GM23338 (cell line): ENCODE results near the gene CPNE5.

ENCODE experiments used
- CREB1 ChIP-seq: fragments of 250-450 bp; sonication (Bioruptor Pico); IDR thresholded peaks from 2 replicates; pipeline ENCODE4 v1.5.0; 2020; ENCODE audit warnings: low read depth, mild to moderate bottlenecking, moderate library complexity
- EZH2 ChIP-seq: fragments of 200-600 bp; sonication (generic); IDR thresholded peaks from one replicate; pipeline ENCODE4 v1.8.0; 2017; ENCODE audit warnings: antibody characterized with exemption, mild to moderate bottlenecking, low read depth; ENCODE audit not compliant: unreplicated experiment
- EZH2phosphoT487 ChIP-seq: fragments of 200-600 bp; sonication (generic); IDR thresholded peaks from one replicate; pipeline ENCODE4 v1.8.1; 2018; ENCODE audit warnings: antibody characterized with exemption; ENCODE audit not compliant: unreplicated experiment
- JUNB ChIP-seq: IDR thresholded peaks from one replicate; pipeline ENCODE4 v1.6.1; 2016; ENCODE audit warnings: antibody characterized with exemption; ENCODE audit not compliant: unreplicated experiment
- POLR2AphosphoS5 ChIP-seq: IDR thresholded peaks from 2 replicates; pipeline ENCODE4 v1.6.1; 2016; ENCODE audit warnings: antibody characterized with exemption, low read depth
- REST ChIP-seq: IDR thresholded peaks from one replicate; pipeline ENCODE4 v1.6.1; 2018; ENCODE audit warnings: antibody characterized with exemption; ENCODE audit not compliant: unreplicated experiment
- ZNF331 ChIP-seq: fragments of 250-450 bp; sonication (Bioruptor Pico); IDR thresholded peaks from 2 replicates; pipeline ENCODE4 v1.5.0; 2020; ENCODE audit warnings: low read depth, mild to moderate bottlenecking, moderate library complexity
- TF ChIP-seq, protein P1 (sequence below), 2 experiments: fragments of 200-600 bp in 1 of 2; sonication (generic) in 1 of 2; conservative IDR thresholded peaks; 2 replicates each; pipeline versions ENCODE4 v1.5.1 to v1.6.1; 2016 to 2017; ENCODE audit warnings: antibody characterized with exemption in 2 of 2, low read depth in 2 of 2, mild to moderate bottlenecking in 2 of 2, moderate library complexity in 1 of 2

GRCh38 chr6:36803482-36803881 lies 35.8 kb downstream of the CPNE5 start:
- TF ChIP-seq POLR2AphosphoS5 (no peak), CREB1 (no peak), EZH2phosphoT487 (no peak), EZH2 (no peak), REST (no peak), JUNB (no peak), ZNF331 (CRISPR knock-in tag) (no peak)
- TF ChIP-seq, protein P1, sequence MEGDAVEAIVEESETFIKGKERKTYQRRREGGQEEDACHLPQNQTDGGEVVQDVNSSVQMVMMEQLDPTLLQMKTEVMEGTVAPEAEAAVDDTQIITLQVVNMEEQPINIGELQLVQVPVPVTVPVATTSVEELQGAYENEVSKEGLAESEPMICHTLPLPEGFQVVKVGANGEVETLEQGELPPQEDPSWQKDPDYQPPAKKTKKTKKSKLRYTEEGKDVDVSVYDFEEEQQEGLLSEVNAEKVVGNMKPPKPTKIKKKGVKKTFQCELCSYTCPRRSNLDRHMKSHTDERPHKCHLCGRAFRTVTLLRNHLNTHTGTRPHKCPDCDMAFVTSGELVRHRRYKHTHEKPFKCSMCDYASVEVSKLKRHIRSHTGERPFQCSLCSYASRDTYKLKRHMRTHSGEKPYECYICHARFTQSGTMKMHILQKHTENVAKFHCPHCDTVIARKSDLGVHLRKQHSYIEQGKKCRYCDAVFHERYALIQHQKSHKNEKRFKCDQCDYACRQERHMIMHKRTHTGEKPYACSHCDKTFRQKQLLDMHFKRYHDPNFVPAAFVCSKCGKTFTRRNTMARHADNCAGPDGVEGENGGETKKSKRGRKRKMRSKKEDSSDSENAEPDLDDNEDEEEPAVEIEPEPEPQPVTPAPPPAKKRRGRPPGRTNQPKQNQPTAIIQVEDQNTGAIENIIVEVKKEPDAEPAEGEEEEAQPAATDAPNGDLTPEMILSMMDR (conservative IDR thresholded peaks at IDR 0.05; ENCODE audit: low read depth in 2 of 2), result no peak
